D721Med (cell line): ENCODE measurements around the gene SERPINI1.

Source experiments
- DNase-seq: peaks from one replicate; pipeline ENCODE4 v3.0.0; 2011; ENCODE audit warnings: low spot score; ENCODE audit not compliant: insufficient read length
- FAIRE-seq: peaks from 2 replicates; lab custom pipeline; 2011; peaks lifted over from hg19 to GRCh38; lab: Jason Lieb, UNC
- CTCF ChIP-seq: IDR thresholded peaks from 2 replicates; pipeline ENCODE4 v1.5.1; 2012; ENCODE audit warnings: mild to moderate bottlenecking, control low read depth; ENCODE audit not compliant: insufficient read depth; ENCODE audit errors: missing control alignments

SERPINI1 gene

GRCh38 chr3:167810236-167810635 lies 74.7 kb downstream of the SERPINI1 start:
- no peak for DNase-seq
- FAIRE-seq: no peak
- TF ChIP-seq CTCF: no peak

- DNase-seq: no peak
- TF ChIP-seq CTCF: no peak
- no peak for FAIRE-seq
Observed at GRCh38 chr3:167811031-167811430, 75.5 kb downstream of the SERPINI1 start.

- no peak for FAIRE-seq
- no peak for TF ChIP-seq CTCF
- DNase-seq: no peak
Observed at GRCh38 chr3:167813169-167814123, 77.9 kb downstream of the SERPINI1 start.

- no peak for FAIRE-seq
- TF ChIP-seq CTCF: no peak
- DNase-seq: no peak
Observed at GRCh38 chr3:167814441-167814951, 79.0 kb downstream of the SERPINI1 start.

GRCh38 chr3:167816953-167817352 lies 81.4 kb downstream of the SERPINI1 start:
- TF ChIP-seq CTCF: no peak
- FAIRE-seq: no peak
- DNase-seq: no peak

GRCh38 chr3:167820102-167820865 lies 84.8 kb downstream of the SERPINI1 start:
- FAIRE-seq: no peak
- DNase-seq: no peak
- TF ChIP-seq CTCF: no peak
